GM19099 (cell line): Measurements from ENCODE around the gene MICALL2.

Source experiments
- POLR2A ChIP-seq: IDR thresholded peaks from 3 replicates; pipeline ENCODE4 v1.6.1; 2011; ENCODE audit warnings: low read depth; ENCODE audit not compliant: insufficient read length; ENCODE audit errors: extremely low read depth

The MICALL2 gene

GRCh38 chr7:1496531-1497292 lies 37.4 kb upstream of the MICALL2 start:
- TF ChIP-seq POLR2A, result no peak

GRCh38 chr7:1495564-1496242 lies 36.4 kb upstream of the MICALL2 start:
- TF ChIP-seq POLR2A, result no peak

- no peak for TF ChIP-seq POLR2A
Observed at GRCh38 chr7:1494866-1495563, 35.7 kb upstream of the MICALL2 start.

- no peak for TF ChIP-seq POLR2A
Observed at GRCh38 chr7:1494447-1494846, 35.2 kb upstream of the MICALL2 start.

GRCh38 chr7:1493571-1493970 lies 34.3 kb upstream of the MICALL2 start:
- TF ChIP-seq POLR2A, result no peak

- TF ChIP-seq POLR2A, result no peak
Observed at GRCh38 chr7:1493129-1493528, 33.9 kb upstream of the MICALL2 start.

GRCh38 chr7:1492640-1493039 lies 33.4 kb upstream of the MICALL2 start:
- no peak for TF ChIP-seq POLR2A

- TF ChIP-seq POLR2A, result no peak
Observed at GRCh38 chr7:1492221-1492620, 33.0 kb upstream of the MICALL2 start.

GRCh38 chr7:1490837-1491236 lies 31.6 kb upstream of the MICALL2 start:
- TF ChIP-seq POLR2A, result no peak

GRCh38 chr7:1489336-1489735 lies 30.1 kb upstream of the MICALL2 start:
- TF ChIP-seq POLR2A, result no peak

- no peak for TF ChIP-seq POLR2A
Observed at GRCh38 chr7:1488016-1488415, 28.7 kb upstream of the MICALL2 start.

GRCh38 chr7:1487466-1487865 lies 28.2 kb upstream of the MICALL2 start:
- TF ChIP-seq POLR2A, result no peak

GRCh38 chr7:1486571-1486970 lies 27.3 kb upstream of the MICALL2 start:
- no peak for TF ChIP-seq POLR2A

GRCh38 chr7:1485156-1485555 lies 25.9 kb upstream of the MICALL2 start:
- no peak for TF ChIP-seq POLR2A

GRCh38 chr7:1484569-1484968 lies 25.3 kb upstream of the MICALL2 start:
- TF ChIP-seq POLR2A, result no peak
